ENCODE data around the gene GGTA1.

DNA sequence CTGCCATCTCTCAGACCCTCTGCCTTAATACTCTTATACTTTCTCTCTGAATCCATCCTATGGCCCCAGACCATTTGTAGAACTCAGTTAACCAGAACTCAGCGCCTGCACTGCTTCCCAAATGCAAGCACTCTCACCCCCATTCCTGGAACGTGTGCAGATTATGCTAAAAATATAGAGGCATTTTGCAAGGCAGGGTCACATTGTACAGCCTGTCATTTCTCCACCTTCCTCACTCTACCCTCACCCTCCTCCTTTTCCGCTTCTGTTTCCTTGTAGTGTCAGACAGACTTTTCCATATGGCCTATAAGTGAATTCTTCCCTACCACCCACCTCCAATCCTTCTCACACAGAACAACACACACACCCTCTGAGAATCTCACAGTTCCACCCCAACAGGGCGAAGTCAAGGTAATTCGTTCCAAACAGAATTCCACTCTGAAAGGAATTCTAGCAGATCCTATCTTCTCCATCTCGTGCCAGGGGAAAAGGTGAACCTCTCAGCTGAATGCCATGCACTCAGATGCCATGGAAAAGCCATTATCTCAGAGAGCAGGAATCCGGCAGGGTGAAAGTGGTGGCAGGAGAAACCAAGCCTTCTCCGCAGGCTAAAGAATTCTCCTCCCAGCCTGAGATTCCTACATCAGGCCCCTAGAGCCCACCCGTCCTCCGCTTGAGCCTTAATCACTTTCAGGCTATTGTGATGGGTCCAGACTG, 25.3 kb downstream of the GGTA1 start:
- TF ChIP-seq, protein P1, sequence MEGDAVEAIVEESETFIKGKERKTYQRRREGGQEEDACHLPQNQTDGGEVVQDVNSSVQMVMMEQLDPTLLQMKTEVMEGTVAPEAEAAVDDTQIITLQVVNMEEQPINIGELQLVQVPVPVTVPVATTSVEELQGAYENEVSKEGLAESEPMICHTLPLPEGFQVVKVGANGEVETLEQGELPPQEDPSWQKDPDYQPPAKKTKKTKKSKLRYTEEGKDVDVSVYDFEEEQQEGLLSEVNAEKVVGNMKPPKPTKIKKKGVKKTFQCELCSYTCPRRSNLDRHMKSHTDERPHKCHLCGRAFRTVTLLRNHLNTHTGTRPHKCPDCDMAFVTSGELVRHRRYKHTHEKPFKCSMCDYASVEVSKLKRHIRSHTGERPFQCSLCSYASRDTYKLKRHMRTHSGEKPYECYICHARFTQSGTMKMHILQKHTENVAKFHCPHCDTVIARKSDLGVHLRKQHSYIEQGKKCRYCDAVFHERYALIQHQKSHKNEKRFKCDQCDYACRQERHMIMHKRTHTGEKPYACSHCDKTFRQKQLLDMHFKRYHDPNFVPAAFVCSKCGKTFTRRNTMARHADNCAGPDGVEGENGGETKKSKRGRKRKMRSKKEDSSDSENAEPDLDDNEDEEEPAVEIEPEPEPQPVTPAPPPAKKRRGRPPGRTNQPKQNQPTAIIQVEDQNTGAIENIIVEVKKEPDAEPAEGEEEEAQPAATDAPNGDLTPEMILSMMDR (IDR thresholded peaks at IDR 0.05; ENCODE audit: low read depth, low read length, poor library complexity, severe bottlenecking) = no peak
- TF ChIP-seq EZH2phosphoT487 (IDR thresholded peaks at IDR 0.05; ENCODE audit: borderline replicate concordance, low read length) = no peak

Measured in DOHH2 (cell line).